ENCODE measurements around the gene MMEL1. TPM values are rescaled to one million over a fixed set of nuclear protein-coding genes. Genes with fewer than 3 reads are reported as not detected.
A peak's percentile ranks its signal among the peaks of the same experiment; 100 is the strongest.

MMEL1 gene
- total and polyA plus RNA-seq, 2 of the 13 experiments (the other 11 are each of a cell fraction or from before 2014, with no cell fraction given) = 0.48 TPM; not detected in 1

DNA sequence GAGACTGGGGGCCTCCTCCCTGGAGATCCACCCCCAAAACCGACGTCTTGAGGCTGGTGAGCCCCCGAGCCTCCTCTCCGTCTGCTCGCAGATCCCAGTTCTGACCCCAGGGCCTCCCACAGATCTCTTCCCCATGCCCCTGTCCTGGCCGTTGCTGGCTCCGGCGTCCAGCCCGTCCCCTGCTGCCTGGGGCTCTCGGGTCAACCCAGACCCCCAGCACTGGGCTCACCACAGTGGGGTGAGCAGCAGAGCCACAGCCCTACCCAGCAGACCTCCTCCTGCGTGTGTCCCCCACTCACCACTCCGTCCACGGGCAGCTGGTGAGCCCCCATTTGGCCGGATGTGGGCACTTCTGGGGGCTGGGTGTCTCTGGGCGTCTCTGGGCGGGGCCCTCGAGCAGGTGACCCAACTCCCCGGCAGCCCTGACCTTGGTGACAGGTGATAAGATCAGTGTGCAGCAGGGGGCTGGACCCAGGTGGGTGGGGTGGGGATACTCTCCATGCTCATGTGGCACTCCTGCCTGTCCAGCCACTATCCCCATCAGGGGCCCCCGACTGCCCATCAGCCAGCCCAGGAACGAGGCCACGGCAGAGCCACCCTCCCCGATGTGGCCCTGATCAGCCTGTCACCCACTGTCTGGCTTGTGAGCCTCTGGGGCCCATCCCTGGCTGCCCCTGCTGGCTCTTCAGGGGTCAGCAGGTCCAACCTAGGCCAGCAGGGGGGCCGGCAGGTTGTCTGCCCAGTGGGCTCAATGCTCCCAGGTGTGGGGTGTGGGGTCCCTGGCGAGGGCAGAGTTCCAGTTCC, 75.9 kb downstream of the MMEL1 start (continued):
- TF ChIP-seq MTF1 (CRISPR knock-in tag; IDR thresholded peaks at IDR 0.05) = no peak
- TF ChIP-seq MBD4 (IDR thresholded peaks at IDR 0.05; ENCODE audit: borderline replicate concordance, low read length) = no peak
- TF ChIP-seq RFXANK (CRISPR knock-in tag; IDR thresholded peaks at IDR 0.05) = no peak
- TF ChIP-seq MYC (CRISPR knock-in tag; IDR thresholded peaks at IDR 0.05; ENCODE audit: borderline replicate concordance) = peak; percentile 51
- TF ChIP-seq ZNF296 (CRISPR knock-in tag; conservative IDR thresholded peaks at IDR 0.05) = peak; percentile 50; the same call in 1 of the 2 replicates
- TF ChIP-seq ZNF335 (CRISPR knock-in tag; IDR thresholded peaks at IDR 0.05) = no peak
- TF ChIP-seq RNF2 (conservative IDR thresholded peaks at IDR 0.05; ENCODE audit: low read depth) = no peak
- no peak for TF ChIP-seq ZNF713 (CRISPR knock-in tag; IDR thresholded peaks at IDR 0.05)
- peak; percentile 24; the same call in 1 of the 2 replicates for TF ChIP-seq NKX3-1 (CRISPR knock-in tag; IDR thresholded peaks at IDR 0.05)
- TF ChIP-seq, protein P1, sequence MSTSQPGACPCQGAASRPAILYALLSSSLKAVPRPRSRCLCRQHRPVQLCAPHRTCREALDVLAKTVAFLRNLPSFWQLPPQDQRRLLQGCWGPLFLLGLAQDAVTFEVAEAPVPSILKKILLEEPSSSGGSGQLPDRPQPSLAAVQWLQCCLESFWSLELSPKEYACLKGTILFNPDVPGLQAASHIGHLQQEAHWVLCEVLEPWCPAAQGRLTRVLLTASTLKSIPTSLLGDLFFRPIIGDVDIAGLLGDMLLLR (CRISPR knock-in tag; IDR thresholded peaks at IDR 0.05) = no peak
- peak; percentile 48 for TF ChIP-seq NR2F6 (IDR thresholded peaks at IDR 0.05)
- TF ChIP-seq NR2F6 (CRISPR knock-in tag; IDR thresholded peaks at IDR 0.05) = peak; percentile 49; the same call in 1 of the 2 replicates
- no peak for TF ChIP-seq NONO (IDR thresholded peaks at IDR 0.05)
- TF ChIP-seq NONO (CRISPR knock-in tag; conservative IDR thresholded peaks at IDR 0.05) = peak; percentile 28; the same call in 1 of the 2 replicates
- 0 out of 2 replicates have a peak, but pooled peaks have one; percentile 13 for TF ChIP-seq ZNF160 (CRISPR knock-in tag; IDR thresholded peaks at IDR 0.05)
- no peak for TF ChIP-seq ZNF737 (CRISPR knock-in tag; IDR thresholded peaks at IDR 0.05; ENCODE audit: borderline replicate concordance)
- TF ChIP-seq, protein P2, sequence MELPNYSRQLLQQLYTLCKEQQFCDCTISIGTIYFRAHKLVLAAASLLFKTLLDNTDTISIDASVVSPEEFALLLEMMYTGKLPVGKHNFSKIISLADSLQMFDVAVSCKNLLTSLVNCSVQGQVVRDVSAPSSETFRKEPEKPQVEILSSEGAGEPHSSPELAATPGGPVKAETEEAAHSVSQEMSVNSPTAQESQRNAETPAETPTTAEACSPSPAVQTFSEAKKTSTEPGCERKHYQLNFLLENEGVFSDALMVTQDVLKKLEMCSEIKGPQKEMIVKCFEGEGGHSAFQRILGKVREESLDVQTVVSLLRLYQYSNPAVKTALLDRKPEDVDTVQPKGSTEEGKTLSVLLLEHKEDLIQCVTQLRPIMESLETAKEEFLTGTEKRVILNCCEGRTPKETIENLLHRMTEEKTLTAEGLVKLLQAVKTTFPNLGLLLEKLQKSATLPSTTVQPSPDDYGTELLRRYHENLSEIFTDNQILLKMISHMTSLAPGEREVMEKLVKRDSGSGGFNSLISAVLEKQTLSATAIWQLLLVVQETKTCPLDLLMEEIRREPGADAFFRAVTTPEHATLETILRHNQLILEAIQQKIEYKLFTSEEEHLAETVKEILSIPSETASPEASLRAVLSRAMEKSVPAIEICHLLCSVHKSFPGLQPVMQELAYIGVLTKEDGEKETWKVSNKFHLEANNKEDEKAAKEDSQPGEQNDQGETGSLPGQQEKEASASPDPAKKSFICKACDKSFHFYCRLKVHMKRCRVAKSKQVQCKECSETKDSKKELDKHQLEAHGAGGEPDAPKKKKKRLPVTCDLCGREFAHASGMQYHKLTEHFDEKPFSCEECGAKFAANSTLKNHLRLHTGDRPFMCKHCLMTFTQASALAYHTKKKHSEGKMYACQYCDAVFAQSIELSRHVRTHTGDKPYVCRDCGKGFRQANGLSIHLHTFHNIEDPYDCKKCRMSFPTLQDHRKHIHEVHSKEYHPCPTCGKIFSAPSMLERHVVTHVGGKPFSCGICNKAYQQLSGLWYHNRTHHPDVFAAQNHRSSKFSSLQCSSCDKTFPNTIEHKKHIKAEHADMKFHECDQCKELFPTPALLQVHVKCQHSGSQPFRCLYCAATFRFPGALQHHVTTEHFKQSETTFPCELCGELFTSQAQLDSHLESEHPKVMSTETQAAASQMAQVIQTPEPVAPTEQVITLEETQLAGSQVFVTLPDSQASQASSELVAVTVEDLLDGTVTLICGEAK (IDR thresholded peaks at IDR 0.05) = no peak
- TF ChIP-seq, protein P2 (CRISPR knock-in tag; IDR thresholded peaks at IDR 0.05) = 0 out of 2 replicates have a peak, but pooled peaks have one; percentile 11
- peak; percentile 75; the same call in 1 of the 2 replicates for TF ChIP-seq ZNF768 (CRISPR knock-in tag; IDR thresholded peaks at IDR 0.05)
- TF ChIP-seq JUND (CRISPR knock-in tag; IDR thresholded peaks at IDR 0.05) = no peak
- peak; percentile 37; the same call in 1 of the 2 replicates for TF ChIP-seq PHF8 (CRISPR knock-in tag; IDR thresholded peaks at IDR 0.05)
- peak; percentile 77 for TF ChIP-seq SAP130 (CRISPR knock-in tag; IDR thresholded peaks at IDR 0.05; ENCODE audit: low read depth)

All from HepG2 (cell line).